ENCODE results near the gene KCNK3.

- no peak for TF ChIP-seq CTCF (IDR thresholded peaks at IDR 0.05)
- no peak for TF ChIP-seq POLR2A (IDR thresholded peaks at IDR 0.05)
Observed at GRCh38 chr2:26765475-26766200, 73.1 kb downstream of the KCNK3 start.
